Fibroblast of skin of left quadriceps (primary cell): Measurements from ENCODE around the gene CARM1.
"Not testable (repeated sequence)": the region's sequence is repeated elsewhere in the genome, so short reads cannot be mapped to it uniquely, and the experiment has no call there.

Experiments
- DNase-seq, 2 experiments: peaks; one replicate each; pipeline ENCODE4 v3.0.0-alpha.2; 2013; ENCODE audit warnings: low read depth in 2 of 2

Gene CARM1

DNA sequence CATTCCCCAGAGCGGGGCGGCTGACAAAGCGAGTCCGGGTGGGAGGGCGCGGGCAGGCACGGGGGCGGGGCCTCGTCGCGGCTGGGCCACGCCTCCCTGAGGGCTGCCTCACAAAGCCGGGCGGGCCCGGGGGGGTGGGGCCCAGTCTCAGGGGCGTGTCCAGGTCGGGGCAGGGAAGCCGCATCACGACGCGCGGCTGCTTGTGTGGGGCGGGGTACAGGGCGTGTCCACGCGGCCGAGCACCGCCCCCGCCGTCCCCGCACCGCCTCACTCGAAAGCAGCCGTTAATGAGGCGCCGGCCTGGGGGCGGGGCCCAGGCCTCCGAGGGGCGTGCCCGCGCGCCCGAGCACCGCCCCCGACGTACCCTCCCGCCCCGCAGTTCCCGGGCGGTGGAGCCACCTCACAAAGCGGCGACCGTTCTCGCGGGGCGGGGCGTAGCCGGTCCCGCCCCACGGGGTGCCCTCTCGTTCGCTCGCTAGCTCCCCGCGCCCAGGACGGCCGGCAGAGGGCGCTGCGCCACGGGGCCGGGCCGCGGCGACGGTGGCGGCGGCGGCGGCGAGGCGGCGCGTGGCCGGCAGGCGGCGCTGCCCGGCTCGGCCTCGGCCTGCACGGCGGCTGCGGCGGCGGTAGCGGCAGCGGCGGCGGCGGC lies at the start of gene CARM1:
Gene CARM1 (plus strand): TSS at position 599 of the 649 bp plus-strand sequence. CDS start 150 bp downstream, outside the sequence.
- DNase-seq = peak; percentile 96 to 98

DNA sequence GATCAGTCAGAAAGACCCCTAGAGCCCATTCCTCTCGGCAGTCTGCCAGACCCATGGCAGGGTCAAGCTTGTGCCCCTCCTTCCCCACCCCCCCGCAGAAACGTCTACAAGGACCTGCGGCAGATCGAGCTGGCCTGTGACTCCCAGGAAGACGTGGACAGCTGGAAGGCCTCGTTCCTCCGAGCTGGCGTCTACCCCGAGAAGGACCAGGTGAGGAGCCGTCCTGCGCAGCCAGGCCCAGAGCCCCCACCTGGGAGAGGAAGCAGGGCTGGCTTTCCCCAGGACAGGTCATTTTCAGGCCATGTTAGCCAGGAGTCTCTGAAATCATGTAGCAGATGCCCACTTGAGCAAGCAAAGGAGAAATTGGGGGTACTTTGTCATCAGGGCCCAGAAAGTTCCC lies 47.7 kb upstream of the CARM1 start:
- no peak for DNase-seq

DNA sequence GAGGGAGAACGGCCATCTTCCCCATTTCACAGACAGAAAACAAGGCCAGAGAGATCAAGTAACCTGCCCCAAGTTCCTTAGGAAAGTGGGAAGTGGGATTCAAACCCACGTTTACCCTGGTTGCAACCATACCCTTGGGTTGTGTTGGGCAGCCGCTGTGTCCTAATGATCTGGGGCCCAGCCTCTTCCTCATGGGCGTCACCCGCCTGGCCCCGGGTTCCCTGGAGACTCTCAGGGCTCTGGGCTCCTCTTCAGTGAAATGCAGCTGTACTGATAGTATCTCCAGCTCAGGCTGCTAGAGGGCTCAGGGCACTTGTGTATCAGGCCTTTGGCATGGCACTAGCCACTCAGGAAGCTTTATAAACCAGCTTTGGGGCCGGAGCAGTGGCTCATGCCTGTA lies 45.1 kb upstream of the CARM1 start:
- DNase-seq = no peak

DNA sequence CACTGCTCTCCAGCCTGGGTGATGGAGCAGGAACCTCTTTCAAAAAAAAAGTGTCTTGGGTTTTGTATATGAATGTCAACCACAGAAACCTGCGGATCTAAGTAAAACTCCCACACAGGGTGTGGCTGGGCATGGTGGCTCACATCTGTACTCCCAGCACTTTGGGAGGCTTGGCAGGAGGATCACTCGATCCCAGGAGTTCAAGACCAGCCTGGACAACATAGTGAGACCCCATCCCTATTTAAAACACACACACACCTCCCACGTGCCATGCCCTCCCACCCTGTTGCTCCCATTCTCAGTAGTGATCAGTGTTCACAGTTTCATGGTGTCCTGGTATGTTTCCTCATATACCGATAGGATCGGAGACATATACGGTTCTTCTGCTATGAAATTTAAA lies 44.5 kb upstream of the CARM1 start:
- no peak for DNase-seq

DNA sequence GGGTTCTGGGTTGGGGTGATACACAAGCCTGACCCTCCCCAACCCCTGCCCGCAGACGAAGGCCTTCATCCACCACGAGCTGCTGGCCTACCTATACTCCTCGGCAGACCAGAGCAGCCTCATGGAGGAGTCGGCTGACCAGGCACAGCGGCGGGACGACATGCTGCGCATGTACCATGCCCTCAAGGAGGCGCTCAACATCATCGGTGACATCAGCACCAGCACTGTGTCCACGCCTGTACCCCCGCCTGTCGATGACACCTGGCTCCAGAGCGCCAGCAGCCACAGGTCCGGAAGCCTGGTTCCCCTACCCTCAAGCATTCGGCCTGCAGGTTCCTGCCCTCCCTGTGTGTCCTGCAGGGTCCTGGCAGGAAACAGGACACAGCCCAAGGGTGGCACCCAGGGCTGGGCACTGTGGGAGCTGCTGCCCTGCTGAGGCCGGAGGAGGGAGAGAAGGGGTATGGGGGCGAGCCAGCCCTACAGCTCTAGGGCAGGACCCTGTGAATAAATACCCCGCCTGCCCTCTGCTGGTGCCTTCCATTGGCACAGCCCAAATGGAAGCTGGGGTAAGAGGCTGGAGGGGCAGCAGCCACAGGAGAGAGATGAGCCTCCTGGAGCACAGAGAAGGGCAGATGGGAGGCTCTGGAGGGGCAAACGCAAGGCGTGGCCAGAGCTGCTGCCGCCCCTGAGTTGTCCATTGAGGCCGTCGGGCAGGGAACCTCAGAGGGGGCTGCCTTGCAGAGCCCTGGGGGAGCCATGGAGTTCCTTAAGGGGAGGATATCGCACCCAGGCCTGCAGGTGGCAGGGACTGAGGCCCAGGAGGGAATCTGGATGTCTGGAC lies 42.2 kb upstream of the CARM1 start:
- DNase-seq = no peak

DNA sequence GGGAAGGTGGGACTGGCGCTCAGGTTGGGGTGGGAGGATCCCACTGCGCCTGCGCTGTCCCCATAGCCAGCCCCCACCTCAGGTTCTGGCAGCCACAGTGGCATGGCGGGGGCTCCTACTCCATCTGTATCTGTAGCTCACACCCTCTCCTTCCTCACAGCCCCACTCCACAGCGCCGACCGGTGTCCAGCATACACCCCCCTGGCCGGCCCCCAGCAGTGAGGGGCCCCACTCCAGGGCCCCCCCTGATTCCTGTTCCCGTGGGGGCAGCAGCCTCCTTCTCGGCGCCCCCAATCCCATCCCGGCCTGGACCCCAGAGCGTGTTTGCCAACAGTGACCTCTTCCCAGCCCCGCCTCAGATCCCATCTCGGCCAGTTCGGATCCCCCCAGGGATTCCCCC lies 41.4 kb upstream of the CARM1 start:
- DNase-seq = no peak

DNA sequence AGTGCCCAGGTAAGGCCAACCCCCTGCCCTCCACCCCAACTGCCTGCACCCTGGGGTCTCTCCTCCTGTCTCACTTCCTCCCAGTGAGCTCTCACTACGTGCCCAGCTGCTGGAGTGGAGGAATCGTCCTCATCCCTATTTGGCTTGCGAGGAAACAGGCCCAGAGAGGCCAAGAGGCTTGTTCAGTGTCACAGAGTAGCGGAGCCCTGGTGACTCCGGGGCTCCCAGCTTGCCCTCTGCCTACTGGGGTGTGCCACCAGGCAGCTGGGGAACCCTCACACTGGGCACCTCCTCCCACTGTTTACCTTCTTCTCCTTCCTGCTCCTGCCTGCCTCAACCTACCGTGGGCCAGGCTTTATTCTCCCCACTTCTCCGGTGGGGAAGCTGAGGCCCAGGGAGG lies 41.0 kb upstream of the CARM1 start:
- DNase-seq = no peak

DNA sequence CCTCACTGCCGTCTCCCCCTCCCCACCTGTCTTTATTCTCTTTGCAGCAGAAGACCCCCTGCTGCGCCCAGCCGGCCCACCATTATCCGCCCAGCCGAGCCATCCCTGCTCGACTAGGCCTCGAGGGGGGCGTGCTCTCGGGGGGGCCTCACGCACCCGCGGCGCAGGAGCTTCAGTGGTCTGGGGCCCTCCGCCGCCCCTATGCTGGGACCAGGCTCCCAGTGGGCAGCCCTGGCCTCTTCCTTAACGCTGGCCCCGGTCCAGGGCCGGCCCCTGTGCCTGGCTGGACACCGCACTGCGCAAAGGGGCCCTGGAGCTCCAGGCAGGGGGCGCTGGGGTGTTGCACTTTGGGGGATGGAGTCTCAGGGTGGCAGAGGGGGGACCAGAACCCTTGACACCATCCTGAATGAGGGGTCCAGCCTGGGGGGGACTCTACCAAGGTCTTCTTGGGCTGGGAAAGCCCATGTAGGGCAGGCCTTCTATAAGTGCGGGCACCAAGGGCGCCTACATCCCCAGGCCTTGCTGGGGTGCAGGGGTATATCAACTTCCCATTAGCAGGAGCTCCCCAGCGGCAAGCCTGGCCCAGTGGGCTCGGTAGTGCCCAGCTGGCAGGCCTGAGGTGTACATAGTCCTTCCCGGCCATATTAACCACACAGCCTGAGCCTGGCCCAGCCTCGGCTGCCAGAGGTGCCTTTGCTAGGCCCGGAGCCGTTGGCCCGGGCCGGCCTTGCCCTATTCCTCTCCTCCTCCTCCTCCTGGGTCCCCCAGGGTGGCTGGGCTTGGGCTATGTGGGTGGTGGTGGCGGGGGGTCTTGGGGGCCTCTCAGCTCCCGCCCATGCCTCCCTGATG lies 40.2 kb upstream of the CARM1 start:
- no peak for DNase-seq

DNA sequence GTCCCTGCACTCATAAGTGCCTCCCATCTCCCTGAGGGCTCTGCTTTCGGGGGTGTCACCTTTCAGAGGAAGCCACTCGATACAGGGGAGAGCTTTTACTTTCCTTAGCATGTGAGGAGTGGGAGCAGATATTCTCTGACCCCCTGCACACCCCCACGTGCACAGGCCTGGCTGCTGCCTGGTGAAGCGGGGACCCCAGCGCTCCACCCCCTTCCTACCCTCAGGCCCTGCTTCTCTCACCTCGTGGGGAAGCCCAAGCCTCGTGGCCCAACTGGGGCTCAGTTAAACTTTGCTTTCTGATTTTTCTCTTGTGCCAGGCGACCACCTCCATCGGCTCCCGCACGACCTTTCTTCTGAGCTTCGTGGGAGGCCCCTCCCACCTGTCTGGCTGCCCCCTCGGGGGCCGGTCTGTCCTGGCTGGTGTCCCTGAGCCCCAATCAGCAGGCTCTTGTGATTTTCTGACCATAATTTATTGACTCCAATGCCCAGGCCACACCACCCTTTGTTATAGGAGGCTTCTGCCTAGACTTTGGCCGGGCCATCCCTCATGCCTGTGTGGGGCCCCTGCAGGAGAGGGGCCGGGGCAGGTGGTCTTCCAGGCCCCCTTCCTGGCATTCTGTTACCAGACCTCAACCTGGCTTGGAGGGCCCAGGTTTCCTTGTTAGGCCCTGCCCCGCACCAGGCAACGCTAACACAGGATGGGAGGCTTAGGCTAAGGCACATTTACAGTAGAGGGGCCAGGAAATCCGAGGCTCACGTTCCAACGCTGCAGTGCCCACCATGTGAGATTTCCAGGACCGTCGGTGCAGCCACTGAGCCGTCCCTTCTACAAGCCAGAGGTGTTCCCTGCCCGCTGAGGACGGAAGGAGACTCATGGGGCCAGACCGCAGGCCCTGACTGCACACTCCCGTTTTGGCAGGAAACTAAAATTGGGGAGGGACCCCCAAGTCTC lies 39.1 kb upstream of the CARM1 start:
- DNase-seq = no peak

DNA sequence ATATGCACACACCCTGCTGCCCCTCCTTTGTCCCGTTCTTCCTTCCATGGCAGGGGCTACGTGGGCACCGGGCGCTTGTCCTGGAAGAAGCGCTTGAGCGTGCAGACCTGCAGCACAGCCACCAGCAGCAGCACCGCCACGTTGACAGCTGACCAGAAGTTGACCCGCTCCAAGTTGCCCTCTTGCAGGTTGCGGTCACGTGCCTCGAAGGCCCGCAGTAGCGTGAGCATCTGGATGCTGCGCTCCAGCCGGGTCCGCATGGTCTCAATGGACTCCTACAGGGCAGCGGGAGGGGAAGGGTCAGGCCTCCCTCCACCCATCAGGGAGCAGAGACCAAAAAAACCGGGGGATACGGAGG lies 38.4 kb upstream of the CARM1 start:
- DNase-seq = no peak

DNA sequence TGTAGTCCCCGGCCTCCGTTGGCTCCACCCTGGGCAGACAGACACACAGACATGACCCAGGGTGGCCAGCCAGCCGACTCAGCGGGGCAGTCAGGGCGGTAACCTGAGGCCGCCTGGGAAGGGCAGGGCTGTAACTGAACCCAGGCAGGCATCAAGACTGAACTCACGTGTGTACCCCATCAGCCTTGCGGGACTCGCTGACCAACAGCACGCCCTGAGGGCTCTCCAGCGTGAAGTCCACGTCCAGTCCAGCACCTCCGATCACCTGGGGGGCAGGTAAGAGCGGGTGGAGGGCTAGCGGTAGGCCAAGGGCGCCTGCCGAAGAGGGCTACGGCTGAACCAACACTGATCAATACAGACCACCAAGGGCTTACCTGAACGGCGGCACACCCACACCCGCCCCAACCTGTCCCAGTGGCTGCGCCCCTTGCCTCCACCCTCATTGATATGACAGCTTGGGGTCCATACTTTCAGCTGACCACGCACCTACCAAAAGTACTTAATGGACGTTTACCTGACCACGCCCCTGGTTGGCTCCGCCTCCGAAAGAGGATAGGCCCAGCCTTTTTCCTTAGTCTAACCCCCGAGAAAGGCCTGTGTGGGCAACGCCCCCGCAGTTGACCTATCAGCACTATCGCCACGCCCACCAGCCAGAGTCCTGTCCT lies 36.1 kb upstream of the CARM1 start:
- DNase-seq = no peak

DNA sequence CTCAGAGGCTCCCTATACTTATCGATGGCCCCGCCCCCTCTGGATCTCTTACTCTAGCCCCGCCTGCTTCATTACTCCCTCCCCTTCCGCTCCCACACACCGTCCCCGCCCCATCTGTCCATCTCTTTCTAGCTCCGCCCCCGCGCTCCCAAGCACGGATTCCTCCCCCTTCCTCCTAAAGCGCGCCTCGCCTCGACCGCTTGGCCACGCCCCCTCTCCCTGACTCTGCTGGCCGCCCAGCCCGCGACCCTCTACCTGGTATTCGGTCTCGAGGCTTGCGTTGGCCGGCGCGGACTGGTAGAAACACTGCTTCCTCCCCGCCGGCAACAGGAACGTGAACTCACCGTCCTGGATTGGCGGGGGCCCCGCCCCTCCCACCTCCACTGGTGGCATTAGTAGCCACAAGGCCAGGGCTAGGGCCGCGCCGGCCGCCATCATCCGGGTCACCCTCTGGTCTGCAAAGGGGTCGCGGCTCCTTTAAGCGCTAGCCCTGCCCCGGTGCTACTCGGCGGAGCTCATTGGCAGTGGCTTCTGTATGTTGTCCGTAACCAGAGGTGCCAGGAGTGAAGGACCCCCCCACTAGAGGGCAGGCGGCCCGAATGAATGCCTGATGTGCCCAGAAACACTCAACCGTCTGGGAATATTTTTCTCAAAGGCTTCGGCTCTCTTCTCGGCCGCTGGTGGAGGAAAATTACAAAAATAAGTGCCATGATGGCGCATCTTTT lies 35.4 kb upstream of the CARM1 start, which contains the start of gene TMED1:
Gene TMED1 (minus strand): TSS at position 459 of the 725 bp plus-strand sequence. CDS start 21 bp downstream, at position 438.
- peak; percentile 99 for DNase-seq

DNA sequence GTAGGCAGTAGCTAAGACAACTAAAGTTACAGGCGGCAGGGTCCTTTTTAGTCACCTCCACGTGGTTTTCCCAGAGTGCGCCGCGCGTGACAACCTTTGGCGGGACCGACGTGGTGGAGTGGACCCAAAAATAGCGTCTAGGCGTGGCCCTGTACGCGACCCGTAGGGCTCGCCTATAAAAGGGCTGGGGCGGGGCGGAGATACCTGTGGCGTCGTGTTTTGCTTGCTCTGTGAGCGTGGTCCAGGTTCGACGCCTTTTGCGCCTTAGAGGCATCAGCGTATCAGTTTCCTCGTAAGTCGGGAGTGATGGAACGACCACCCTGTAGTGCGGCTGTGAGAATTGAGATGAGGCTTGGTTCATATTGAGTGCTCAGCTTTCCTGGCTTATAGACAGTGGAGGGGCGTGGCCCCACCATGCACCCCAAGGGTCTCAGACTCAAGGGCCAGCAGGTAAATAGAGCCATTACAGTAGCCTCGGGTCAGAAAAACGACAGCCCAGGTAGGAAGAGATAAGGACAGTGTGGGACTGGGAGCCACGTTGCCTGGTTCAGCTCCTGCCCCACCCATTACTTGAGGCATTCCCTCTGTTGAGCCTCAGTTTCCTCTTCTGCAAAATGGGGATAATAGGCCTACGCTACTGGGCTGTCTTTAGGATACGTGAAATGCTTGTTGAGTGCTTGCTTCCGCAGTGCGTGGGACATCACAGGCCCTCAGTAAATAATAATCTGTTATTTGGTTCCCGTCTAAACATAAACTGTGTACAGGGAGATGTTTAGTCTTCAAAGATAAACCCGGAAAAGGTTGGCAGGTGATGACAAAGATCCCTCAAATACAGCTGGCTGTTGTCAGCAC lies 34.6 kb upstream of the CARM1 start:
- DNase-seq = no peak

DNA sequence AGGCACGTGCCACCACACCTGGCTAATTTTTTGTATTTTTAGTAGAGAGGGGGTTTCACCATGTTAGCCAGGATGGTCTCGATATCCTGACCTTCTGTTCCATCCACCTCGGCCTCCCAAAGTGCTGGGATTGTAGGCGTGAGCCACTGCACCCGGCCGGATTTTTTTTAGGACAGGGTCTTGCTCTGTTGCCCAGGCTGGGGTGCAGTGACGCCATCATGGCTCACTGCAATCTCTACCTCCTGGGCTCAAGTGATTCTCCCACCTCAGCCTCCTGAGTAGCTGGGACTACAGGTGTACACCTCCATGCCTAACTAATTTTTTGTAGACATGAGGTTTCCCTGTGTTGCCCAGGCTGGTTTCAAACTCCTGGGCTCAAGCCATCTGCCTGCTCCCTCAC lies 33.7 kb upstream of the CARM1 start:
- DNase-seq = not testable (repeated sequence)

DNA sequence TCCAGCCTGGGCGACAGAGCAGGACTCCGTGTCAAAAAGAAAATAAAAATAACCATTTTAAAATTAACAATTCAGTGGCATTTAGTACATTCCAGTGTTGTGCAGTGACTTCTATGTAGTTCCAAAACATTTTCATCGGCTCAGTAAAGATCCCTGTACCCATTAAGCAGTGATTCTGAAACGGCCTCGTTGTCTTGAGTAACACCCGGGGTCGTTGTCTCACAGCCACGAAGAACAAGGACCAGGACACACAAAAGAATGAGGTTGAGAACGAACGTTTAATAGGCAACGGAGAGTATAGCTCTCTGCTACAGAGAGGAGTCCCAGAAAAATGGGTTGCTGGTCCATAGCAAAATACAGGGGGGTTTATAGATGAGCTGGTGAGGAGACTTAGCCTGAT lies 33.0 kb upstream of the CARM1 start:
- no peak for DNase-seq

DNA sequence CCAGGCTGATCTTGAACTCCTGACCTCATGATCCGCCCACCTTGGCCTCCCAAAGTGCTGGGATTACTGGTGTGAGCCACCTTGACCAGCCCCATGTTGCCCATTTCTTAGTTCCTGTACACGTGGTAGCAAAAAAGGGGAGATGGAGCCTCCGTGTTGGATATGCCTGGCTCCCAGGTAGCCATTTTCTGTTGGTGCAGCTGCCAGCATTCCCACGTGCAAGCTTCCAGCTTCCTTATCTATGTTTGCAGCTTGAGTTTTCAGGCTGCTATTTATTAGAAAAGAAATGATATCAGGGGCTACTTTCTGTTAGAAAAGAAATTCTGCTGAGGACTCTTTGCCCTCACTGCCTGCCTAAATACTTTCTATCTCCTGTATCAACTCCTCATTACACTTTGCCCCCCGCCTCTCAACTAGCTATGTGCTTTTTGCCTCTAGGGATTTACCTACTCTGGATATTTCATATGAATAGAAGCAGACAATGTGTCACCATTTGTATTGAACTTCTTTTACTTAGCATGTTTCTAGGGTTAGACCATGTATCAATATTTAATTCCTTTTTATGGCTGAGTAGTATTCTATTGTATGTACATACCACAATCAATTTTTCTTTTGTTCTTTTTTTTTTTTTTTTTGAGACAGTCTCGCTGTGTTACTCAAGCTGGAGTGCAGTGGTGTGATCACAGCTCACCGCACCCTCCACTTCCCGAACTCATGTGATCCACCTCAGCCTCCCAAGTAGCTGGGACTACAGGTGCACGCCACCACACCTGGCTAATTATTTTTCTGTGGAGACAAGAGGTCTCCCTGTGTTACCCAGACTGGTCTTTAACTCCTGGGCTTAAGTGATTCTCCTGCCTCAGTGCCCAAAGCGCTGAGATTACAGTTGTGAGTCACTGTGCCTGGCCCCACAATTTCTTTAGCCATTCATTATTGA lies 32.0 kb upstream of the CARM1 start:
- DNase-seq = no peak

DNA sequence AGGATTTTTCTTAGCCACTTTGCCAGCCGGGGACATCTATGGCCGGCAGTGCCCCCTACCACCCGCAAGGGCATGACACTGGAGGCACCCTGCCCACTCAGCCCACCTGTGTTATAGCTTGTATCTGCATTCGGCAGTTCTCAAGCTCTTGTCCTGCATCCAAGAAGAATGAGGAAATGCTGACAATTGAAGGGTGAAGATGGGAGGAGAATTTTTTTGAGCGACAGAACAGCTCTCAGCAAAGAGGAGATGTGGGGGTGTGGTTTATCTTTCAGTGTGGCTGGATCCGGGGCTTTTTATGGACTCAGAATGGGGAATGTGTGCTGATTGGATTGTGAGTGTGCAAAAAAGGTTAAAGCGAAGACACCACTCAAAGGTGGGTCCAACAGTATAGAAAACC lies 28.6 kb upstream of the CARM1 start:
- DNase-seq = no peak
